ENCODE data around the gene ADAMTS6.
A peak's percentile ranks its signal among the peaks of the same experiment; 100 is the strongest.
"Not testable (repeated sequence)": the region's sequence is repeated elsewhere in the genome, so short reads cannot be mapped to it uniquely, and the experiment has no call there.

The ADAMTS6 gene, protein sequence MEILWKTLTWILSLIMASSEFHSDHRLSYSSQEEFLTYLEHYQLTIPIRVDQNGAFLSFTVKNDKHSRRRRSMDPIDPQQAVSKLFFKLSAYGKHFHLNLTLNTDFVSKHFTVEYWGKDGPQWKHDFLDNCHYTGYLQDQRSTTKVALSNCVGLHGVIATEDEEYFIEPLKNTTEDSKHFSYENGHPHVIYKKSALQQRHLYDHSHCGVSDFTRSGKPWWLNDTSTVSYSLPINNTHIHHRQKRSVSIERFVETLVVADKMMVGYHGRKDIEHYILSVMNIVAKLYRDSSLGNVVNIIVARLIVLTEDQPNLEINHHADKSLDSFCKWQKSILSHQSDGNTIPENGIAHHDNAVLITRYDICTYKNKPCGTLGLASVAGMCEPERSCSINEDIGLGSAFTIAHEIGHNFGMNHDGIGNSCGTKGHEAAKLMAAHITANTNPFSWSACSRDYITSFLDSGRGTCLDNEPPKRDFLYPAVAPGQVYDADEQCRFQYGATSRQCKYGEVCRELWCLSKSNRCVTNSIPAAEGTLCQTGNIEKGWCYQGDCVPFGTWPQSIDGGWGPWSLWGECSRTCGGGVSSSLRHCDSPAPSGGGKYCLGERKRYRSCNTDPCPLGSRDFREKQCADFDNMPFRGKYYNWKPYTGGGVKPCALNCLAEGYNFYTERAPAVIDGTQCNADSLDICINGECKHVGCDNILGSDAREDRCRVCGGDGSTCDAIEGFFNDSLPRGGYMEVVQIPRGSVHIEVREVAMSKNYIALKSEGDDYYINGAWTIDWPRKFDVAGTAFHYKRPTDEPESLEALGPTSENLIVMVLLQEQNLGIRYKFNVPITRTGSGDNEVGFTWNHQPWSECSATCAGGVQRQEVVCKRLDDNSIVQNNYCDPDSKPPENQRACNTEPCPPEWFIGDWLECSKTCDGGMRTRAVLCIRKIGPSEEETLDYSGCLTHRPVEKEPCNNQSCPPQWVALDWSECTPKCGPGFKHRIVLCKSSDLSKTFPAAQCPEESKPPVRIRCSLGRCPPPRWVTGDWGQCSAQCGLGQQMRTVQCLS (N-terminal part only)

DNA sequence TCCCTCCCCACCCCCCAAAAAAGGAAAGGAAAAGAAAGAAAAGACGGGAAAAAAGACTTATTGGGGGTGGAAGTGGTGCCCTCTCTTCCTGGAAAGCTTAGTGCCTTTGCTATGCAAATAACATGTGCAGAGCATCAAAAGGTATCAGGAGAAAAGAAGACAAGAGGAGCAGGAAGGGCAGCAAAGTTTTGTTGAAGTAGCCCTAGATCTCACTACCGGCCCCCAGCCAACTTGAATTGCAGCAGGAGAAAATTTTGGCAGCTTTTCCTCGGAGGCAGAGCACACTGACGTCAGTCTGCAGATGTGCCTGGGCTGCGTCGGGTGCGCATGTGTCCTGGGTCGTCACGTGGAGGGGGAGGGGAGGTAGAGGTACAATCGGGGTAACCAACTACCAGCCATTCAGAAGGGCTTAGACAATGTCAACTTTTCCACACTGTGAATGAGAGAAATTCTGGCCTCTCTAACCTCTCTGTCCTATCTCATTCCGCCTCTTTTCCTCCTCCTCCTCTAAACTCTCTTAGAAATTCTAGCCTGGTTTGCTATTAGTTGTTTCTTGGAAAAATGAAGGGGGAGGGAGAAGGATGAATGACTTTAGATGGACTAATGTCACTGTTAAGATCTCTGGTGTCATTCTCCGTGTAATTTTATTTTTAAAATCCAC lies at the start of gene ADAMTS6:
ADAMTS6 (minus strand) TSS at position 286 of the 661 bp plus-strand sequence. CDS start 8,247 bp downstream, outside the sequence.
- DNase-seq: peak; percentile 29 to 60

DNA sequence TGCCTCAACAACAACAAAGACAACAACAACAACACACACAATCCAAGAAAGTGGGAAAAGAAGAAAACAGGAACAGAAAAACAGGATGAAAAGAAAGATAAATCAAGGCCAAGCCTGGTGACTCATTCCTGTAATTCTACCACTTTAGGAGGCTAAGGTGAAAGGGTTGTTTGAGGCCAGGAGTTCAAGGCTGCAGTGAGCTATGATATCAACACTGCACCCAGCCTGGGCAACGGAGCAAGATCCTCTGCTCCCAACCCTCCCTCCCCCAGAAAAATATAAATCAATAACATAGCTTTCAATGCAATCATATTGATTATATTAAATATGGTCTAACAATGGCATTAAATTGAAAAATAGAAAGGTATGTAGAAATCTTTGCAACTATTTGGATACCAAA lies 49.2 kb upstream of the ADAMTS6 start:
- no peak for DNase-seq

DNA sequence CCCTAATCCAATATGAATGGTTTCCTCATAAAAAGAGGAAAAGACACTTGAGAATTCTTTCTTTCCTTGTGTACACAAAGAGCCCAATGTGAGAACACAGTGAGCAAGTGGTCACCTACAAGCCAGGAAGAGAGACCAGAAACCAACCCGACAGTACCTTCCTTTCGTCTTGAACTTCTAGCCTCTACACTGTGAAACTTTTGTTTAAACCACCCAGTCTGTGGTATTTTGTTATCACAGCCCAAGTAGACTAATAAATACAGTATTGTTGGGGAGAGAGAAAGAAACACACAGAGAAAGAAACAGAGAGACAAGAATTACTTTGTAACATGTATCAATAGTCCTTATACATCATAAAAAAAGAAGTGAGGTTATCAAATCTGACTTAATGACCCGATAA lies 44.0 kb upstream of the ADAMTS6 start:
- no peak for DNase-seq

DNA sequence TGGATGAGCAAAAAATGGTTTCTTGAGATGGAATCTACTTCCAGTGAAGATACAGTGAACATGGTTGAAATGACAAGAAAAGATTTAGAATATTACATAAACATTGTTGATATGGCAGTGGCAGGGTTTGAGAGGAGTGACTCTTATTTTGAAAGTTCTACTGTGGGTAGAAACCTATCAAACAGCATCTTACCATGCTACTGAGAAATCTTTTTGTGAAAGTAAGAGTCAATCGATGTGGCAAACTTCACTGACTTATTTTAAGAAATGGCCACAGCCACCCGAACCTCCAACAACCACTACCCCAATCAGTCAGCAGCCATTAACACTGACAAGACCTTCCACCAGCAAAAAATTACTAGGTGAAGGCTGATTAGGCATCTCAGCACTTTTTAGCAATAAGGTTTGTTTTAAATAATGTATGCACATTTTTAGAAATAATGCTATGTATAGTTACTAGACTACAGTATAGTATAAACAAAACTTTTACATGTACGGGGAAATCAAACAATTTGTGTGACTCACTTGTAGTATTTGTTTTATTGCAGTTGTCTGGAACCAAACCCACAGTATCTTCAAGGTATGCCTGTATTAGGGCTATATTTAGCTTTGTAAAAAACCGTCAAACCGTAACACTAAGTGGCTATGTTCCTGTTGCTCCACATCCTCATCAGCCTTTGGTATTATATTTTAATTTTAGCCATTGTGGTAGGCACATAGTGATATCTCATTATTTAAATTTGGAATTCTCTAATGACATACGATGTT lies 30.6 kb upstream of the ADAMTS6 start:
- no peak for DNase-seq

DNA sequence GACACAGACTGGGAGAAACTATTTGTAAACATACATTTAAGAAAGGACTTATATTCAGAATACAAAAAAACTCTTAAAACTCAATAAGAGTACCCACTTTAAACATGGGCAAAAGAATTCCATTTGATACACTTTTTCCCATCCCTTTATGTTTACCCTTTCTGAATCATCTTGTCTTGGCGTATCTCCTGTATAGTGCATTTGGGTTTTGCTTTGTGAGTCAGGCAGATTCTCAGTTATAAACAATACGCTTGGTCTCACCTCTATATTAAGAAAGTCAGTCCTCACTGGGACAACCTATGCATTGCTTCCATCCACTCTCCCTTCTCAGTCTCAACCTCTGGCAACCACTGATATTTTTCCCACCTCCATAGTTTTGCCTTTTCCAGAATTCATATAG lies 27.3 kb upstream of the ADAMTS6 start:
- no peak for DNase-seq

DNA sequence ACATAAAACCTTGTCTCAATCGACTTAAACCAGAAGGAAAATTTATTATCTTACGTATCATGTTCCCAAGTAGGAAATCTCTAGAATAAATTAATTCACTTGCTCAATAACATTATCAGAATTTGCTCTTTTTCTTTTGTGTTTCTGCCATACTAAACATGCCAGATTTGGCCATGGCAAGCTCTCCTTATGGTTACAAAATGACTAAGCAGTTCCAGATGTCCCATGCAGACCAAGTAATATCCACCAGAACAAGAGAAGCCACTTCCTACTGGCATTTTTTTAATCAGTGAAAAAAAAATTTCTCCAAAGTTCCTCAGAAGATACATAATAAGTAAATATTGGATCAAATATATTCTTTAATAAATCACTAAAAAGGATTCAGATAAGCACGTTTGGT lies 25.2 kb upstream of the ADAMTS6 start:
- DNase-seq: no peak

DNA sequence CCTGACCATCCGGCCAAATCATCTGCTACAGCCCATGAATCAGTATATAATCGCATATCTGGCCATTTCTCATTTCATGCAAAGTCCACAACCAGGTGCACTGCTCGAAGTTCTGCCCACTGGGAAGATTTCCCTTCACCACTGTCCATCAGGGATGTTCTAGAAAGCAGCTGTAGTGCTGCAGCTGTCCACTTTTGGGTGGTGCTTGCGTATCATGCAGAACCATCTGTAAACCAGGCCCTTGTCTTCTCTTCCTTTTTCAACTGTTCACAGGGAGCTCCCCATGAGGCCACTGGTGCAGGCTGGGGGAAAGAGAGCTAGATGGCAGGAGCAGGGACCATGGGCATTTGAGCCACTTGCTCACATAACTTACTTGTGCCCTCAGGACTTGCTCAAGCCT lies 7.4 kb upstream of the ADAMTS6 start:
- no peak for DNase-seq

DNA sequence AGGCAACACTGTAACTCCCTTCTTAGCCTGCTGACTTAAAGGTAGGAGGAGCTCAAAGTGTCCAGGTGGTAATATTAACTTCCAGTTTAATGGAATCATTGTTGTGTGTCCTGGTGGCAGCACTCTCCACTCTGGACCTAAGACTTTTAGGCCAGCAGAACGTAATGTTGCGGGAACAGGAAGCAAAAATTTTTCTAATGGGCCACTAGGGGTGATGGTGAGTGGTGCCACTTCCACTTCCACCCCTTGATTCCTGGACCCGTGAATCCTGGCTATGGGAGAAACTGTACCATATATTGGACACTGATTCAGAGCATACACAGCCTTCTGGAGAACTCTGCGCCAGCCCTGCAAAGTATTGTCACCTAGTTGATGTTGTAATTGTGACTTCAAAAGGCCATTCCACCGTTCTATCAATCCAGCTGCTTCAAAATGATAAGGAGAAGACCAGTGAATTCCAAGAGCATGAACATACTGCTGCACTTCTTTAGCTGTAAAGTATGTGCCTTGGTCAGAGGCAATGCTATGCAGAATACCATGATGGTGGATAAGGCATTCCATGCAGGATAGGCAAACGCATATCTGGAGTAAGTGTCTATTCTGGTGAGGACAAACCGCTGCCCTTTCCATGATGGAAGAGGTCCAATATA lies 6.4 kb upstream of the ADAMTS6 start:
- peak in 1 of 2 experiments; percentile 0 for DNase-seq

DNA sequence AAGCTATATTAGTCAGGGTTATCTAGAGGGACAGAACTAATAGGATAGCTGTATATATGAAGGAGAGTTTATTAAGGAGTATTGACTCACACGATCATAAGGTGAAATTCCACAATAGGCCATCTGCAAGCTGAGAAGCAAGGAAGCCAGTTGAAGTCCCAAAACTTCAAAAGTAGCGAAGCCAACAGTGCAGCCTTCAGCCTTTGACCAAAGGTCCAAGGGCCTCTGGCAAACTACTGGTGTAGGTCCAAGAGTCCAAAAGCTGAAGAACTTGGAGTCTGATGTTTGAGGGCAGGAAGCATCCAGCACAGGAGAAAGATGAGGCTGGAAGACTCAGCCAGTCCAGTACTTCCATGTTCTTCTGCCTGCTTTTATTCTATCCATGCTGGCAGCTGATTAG lies 5.1 kb upstream of the ADAMTS6 start:
- not testable (repeated sequence) for DNase-seq

DNA sequence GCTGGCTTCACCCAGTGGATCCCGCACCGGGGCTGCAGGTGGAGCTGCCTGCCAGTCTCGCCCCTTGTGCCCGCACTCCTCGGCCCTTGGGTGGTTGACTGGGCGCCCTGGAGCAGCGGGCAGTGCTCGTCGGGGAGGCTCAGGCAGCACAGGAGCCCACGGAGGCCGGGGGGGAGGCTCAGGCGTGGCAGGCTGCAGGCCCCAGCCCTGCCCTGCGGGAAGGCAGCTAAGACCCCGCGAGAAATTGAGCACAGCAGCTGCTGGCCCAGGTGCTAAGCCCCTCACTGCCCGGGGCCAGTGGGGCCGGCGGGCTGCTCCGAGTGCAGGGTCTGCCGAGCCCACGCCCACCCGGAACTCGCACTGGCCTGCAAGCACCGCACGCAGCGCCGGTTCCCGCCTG lies 3.7 kb upstream of the ADAMTS6 start:
- no peak for DNase-seq

DNA sequence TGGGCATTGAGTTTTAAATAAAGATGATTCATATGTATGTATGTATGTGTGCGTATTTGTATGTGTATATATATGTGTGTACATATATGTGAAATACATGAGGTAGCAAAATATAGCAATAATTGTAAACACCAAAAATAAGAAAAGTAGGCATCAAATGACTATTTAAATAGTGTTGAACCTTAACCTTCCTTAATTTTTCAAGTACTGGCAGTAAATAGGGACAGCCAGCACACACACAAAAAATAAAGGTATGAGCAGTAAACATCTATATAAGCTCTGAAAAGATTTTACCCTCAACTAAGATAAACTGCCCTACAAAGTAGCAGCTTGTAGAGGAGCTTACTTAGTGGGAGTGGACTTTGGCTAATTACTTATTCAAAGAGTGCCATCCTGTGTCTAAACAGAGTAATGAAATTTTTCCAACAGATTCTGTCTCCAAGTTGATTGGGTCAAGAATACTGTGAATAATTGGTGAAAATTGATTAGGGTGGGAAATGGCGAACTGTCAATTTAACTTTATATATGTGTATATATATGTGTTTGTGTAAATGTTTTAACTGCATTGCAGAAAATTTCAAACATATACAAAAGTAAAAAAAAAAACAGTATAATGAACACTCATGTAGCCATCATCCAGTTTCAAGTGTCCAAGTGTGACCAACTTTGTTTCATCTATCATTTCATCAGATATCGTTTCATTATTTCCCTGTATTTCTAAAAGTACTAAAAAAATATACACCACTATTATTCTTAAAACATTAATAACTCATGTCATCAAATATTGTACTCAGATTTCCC lies 2.0 kb upstream of the ADAMTS6 start:
- DNase-seq: peak; percentile 25 to 43

DNA sequence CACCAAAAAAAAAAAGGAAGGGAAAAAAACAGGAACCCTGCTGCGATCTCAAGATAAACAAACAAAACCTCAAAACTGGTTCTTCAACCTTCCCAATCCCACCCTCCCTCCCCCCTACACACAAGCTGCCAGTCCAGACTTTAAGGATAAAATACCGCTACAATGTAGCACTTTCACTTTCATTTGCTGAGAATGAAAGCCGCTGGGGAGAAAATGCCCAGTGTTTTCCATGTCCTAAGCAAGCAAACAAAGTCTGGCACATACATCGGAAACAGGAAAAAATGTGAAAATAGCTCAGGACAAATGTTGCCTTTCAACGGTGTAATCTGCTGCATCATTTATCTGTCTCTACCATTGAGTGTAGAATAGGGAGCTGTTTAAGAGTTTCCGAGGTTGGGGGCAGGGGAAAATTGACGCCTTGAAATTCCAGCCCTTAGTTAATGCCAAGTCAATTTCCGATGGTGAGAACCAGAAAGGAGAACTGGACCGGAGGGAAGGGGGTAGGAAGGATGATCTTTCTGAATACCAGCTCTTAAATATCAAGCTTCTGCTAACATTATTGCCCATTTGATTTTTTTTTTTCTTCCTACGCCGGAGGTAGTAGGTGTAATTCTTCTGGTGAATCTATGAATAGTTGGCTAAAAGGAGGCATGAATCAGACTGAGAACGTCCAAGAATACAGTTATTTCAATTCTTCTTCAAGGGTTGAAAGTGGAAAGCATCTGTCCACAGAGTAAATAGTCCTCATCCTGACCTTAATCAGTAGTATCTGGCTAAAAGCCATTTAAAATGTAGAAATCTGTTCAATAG lies 1.2 kb upstream of the ADAMTS6 start:
- peak in 1 of 2 experiments; percentile 38 for DNase-seq

DNA sequence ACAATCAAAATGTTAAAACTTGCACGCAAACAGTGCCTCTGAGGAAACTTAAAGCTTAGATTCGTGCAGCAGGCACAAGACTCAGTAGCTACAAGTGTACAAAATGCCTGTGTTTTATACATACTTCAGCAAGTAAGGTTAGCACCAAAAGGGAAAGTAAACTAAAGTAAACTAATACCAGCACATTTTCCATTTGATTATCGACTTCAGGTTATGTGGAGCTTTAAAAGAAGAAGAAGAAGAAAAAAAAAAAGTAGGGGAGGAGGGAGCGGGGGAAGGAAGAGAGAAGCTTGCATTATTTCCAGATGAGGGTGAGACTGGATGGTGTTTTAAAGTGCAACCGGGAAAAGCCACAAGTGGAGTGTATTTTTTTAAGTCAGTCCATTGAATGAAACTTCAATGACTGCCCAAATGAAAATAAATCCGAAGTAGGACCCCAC lies 596 bp upstream of the ADAMTS6 start:
- DNase-seq: peak in 1 of 2 experiments; percentile 33

DNA sequence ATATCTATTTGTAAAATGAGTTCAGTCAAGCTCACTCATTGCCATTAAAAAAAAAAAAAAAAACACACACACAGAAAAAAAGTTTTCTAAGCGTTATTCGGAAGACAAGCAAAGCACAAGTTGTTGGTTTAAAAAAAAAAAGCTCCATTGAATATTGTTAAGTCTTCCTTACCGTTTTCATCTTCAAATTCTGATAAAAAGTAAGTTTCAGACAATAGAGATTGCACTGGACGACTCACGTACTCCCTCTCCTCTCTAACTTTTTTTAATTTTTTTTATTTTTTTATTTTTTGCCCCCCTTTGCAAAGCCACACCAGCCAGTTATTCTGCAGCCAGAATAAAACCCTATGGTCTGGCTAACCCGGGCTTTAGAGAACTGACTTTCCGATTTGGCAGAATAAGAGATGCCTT lies 544 bp downstream of the ADAMTS6 start:
- DNase-seq: no peak

DNA sequence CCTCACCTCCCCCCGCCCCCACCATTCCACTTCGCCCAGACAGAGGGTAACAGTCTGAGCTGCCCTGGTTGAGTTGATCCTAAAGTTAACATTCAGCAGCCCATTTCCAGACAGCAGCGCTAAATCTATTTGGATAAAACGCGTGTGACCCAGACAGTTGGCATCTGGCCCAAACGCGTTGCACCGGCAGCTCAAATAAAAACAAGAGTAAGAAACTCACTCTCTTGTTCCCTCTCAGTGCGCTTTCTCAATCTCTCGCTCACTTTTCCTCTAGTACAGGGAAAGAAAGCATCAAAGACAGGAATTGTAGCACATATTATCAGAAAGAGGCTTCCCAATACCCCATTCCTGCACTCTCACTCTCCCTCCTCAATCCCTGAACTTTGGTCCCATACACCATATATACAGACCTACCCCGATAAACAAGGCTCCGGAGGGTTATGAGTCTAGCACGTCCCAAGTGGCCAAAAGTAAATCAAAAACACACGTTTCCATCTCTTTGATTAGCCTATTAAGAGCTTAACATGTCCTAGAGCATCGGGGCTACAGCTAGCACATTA lies 1.3 kb downstream of the ADAMTS6 start:
- DNase-seq: peak in 1 of 2 experiments; percentile 6

DNA sequence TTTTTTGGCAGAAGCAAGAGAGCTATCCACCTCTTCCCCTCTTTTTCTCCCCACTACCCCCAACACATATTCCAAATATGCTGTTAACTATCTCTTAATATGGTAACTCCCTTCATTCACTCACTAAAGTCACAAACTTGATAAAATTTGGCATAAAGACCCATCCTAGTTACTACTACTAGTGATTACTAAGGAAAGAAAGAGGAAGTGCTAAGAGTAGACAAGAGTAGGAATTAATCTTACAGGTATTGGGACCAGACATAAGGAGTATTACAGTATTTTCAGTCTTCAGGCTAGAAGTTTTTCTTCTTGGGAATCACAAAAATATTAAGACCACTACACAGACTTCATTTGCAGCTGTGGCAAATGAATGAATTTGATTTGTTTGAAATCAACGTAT lies 2.2 kb downstream of the ADAMTS6 start:
- DNase-seq: no peak

DNA sequence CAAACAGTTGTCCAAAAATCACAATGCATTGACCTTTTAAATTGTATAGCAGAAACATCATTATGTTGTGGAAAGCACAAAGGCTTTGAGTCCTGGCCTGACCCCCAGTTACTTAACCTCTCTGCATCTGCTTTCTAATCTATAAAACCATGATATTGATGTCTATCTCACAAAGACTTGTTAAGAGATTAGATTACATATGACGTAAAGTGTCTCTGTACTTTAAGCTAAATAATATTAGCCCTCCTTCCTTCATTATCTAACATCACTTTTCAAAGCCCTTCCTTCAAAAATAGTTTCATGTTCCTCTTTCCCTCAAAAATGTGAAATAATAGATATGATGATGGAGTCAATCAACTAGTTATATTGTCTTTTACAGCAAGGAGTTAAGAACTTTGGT lies 3.4 kb downstream of the ADAMTS6 start:
- no peak for DNase-seq

DNA sequence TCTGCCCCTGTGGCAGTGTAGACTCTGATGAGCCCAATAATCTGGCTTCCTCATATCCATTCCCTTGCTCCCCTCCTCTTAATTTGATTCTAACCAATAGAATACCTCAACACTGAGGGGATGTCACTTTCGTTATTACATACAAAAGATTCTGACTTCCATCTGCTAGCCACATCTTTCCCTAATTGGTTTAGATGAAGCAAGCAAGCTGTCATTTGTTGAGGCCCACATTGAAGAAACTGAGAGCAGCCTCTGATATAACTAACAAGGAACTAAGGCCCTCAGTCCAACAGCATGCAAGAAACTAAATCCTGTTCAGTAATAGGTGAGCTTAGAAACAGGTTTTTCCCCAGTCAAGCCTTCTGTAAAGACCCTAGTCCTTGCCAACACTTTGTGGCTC lies 5.8 kb downstream of the ADAMTS6 start:
- DNase-seq: no peak

DNA sequence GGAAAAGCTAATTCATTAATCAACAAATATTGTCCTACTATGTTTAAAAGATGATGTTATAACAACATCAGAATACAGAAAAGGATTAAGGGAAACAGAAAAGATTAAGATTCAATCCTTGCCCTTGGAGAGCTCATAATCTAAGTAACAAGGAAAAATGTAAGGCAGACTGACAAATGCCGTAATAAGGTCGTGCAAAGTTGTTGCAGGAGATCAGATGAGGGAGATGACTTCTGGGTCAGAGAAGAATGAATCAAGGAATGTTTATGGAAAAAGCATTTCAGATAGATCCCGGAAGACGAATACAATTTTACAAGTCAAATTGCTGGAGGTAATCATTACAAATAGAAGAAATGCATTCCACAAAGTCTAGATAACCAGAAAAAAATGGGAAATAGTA lies 6.4 kb downstream of the ADAMTS6 start:
- no peak for DNase-seq

All from NCI-H526 (cell line).